Activated T-cell treated with anti-CD3 and anti-CD28 coated beads for 4 hours (primary cell): ENCODE results near the gene FNDC3B.

Experiments used
- DNase-seq: peaks from one replicate; pipeline ENCODE4 v3.0.0-alpha.2; 2020

FNDC3B gene

GRCh38 chr3:172387728-172388127, 348.4 kb downstream of the FNDC3B start:
- no peak for DNase-seq

DNA sequence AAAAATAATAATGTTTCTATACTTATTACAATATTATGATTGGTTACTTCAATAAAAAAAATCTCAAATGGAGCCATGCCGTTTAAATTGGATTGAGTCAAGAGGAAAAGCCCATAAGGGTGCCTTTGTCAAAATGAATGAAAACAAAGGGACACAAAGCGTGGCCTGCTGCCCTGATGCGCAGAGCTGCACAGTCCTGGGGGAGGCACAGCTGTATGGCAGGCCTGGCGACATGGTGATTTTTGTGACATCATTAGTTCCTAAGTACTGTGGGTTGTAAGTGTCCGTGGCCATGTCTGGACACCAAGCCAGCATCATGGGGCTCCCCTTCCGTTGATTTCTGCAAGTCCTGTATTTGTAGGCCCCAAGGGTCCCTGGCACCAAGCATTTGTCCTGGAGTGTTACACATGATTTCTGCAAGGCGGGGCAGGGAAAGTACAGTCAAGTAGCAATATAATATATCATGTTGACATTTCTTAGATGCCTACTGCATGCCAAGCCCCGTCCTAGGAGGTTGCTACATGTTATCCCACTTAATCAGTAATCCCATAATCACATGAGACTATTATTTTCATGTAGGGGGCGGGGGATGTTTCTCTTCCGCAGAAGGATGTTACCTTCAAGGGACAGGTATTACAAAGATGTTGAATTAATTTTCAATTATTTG, 349.2 kb downstream of the FNDC3B start:
- no peak for DNase-seq

DNA sequence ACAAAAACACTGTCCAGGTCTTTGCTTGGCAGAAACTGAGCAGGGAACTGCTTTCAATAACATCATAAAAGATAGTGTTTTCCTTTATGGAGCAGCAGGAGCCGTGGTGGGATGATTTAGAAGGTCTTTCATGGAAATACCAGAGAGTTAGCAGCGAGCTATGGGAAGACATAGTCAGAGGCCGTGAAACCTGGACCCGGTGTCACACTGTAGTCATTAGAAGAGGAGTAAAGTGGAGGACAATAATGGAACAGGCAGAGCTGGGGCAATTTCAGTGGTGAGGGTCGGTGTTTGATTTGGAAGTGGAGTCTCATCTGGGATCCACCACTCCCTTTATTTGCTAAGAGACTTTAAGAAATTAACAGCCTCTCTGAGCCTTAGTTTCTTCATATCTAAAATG, 351.4 kb downstream of the FNDC3B start:
- DNase-seq: no peak

DNA sequence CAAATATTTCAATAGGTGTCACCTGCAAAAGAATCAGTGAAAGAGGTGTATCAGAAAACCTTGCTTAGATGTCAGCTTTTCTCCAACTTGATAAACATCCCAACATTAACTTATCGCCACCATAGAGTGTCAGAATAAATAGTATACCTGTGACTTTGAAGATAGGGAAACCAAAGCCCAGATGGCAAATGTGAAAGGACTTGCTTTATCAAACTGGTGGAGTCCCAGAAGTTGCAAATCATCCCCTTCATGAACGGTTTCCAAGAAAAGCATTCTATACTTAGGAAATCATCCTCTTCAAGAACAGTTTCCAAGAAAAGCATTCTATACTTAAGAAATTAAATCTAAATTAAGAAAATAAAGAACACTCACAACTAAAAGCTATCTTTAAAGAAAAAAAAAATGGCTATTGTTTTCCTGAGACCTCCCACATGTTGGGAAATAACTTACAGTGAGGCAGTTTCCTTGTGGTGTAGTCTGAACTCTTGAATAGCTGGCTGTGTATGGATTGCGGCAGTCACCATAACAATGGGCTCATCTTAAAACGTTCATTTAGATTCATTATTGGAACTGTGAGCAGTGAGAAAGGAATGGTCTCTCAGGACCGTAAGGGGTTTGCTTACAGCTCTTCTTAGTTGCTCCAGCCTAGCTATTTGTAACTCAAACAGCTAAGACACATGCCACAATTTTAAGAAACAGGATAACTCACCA, 352.4 kb downstream of the FNDC3B start:
- DNase-seq: no peak

DNA sequence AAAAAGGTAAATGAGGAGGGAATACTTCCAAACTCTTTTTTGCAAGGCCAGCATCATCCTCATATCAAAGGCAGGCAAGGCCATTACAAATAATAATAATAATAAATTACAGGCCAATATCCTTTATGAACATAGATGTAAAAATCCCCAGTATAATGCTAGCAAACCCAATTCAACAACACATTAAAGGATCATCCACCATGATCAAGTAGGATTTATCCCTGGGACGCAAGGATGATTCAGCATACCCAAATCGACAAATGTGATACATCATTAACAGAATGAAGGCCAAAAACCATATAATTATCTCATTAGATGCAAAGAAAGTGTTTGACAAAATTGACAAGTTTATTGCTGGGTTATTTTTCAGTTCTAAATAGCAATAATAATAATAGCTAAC, 355.3 kb downstream of the FNDC3B start:
- no peak for DNase-seq

GRCh38 chr3:172396400-172396799, 357.0 kb downstream of the FNDC3B start:
- no peak for DNase-seq

- DNase-seq: no peak
These were observed 358.5 kb downstream of the FNDC3B start for GRCh38 chr3:172397716-172398405.

- DNase-seq: no peak
These were observed 359.1 kb downstream of the FNDC3B start for GRCh38 chr3:172398484-172398883.

DNA sequence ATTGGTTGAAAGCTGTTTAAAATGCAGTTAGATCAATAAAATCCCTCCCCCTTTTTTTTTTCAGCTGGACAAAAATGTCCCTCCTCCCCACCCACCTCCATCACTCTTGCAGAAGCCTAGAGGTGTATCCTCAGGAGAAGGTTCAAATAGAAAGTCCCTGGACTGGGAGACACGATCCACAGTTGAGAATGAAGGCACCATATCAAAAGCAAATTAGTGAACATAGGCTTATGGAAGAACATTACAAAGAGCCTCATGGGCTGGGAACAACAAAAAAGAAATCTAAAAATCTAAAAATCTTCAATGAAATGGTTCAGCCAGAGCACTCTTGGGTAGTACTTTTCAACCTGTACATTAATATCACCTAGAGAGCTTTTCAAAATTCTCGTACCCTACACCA, 362.7 kb downstream of the FNDC3B start:
- DNase-seq: no peak

DNA sequence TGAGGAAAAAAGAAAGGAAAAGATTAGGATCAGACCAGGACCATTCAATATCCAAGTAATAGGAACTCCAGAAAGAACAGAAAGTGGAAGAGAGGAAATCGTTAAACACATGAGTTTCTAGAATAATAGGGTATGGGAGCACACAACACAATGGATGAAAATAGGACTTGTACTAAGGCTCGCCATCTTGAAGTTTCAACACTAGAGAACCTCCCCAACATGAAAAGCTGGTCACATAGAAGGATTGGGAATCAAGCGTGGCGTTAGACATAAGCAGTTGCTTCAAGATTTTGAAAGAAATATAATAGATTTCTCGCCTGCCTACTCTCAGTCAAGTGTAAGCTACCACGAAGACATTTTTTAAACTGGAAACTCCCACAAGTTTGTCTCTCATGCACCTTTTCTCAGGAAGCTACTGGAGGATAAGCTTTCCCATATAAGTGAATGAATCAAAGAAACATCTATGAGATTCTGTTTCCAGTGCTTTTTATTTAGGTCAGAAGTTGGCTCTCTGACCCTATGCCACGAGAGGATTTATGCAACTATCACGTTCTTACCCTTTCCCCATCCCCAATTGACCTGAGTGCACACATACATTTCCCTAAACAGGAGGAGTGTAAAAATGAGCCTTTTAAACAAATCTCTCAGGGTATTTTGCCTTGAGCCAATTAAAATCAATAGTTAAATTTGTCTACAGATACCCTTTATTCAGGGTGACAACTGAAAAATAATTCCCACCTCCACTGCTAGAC, 363.7 kb downstream of the FNDC3B start:
- DNase-seq: no peak

DNA sequence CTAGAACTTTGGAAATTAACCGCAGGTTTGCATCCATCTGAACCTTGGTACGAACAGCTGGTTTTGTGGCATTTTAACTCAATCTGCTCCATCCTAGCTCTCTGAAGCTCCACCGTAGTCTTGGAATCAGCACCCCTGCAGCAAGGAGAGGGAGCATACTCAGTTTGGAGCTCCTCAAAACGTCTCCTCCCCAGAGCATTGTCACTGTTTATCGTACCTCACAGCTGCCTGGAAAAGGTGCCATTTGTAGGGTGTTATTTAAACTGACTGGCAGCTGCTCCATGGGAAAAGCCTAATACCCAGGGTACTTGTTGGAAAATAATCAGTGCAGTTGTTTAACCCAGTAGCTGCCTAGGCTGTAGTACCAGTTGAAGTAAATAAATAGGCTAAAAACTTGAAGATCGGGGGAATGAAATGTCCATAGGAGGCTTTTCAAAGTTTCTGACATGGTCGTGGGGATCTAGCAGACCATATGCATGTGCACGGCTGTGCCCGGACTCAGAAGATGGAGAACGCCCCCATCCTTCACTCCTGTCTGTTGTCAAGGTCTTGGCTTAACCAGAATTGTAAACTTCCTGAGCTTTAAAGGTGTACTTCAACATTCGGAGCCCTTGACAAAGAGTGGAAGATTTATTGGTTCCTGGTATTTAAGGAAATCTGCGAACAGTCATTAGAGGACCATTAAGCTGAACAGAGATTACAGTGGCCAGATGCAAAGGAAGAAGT, 365.0 kb downstream of the FNDC3B start:
- no peak for DNase-seq

GRCh38 chr3:172405914-172406313, 366.5 kb downstream of the FNDC3B start:
- DNase-seq: no peak

DNA sequence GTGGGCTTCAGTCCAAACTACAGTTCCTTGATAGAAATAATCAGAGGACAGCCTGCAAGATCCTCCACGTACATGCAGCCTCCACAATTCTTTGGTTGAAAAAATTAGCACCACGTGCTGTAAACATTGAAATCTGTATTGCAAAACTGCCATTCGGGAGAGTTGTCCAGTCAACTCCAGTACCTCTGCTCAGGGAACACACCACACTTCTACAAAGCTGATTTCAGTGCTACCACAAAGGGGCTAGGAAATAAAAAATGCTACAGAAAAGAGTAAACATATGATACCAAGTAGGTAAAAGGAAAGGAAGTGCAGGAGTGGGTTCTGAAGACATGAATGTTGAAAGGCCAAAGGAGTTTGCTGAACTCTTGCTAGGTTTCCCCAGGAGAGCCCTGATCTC, 368.5 kb downstream of the FNDC3B start:
- no peak for DNase-seq

GRCh38 chr3:172410702-172411477, 371.5 kb downstream of the FNDC3B start:
- DNase-seq: no peak

DNA sequence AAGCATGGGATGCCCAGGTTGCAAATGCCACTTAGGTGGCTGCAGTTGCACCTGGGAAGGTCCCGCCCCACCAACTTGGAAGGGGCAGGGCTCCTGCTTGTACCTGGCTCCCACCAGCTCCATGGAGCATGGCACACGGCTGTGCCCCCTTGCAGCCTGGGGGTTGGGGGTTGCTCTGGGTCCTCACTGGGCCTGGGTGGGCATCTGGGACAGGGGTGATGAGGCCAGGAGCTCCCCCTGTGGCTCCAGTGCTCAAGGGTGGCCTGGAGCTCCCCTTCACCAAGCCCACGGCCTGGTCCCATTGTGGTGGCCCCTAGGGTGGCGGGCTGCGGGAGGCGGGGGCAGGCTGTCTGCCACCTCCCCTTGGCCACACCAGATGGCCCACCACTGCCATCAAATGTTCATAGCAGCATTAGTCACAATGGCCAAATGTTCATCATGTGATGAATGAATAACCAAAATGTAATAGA, 372.1 kb downstream of the FNDC3B start:
- DNase-seq: no peak

GRCh38 chr3:172415323-172415722, 375.9 kb downstream of the FNDC3B start:
- no peak for DNase-seq

DNA sequence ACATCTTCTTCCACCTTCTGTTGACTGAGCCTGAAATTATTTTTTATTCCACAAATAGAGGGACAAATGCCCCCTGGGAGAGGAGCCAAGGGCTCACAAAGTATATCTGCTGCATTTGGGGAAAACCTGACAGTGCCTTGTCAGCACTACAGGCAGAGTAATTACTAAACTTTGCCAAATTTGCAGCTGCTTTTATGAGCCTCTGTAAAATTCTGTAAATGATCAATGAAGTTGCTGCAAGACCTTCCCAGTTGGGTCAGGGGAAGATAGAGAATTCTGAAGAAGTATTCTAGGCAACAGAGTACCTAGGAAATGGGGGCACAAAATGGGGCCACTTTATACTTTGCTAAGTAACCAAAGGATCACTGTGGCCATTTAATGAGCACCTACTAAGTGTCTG, 398.3 kb downstream of the FNDC3B start:
- DNase-seq: no peak

DNA sequence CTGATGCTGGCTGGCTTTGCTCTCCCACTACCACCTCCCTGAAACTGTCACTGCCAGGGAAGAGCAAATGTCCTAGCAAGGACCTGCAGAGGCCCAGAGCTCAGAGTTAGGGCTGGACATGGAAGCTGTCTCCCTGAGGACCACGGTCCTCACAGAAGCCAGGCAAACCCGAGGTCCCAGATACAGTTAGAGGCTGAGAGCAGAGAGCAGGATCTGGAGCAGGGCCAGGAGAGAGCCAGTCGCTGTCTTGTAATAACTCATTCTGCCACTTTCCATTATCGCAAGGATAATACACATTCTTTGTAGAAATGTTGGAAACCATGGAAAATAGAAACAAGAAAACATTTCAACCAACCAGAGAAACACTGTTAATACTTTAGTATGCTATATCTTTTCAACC, 398.8 kb downstream of the FNDC3B start:
- DNase-seq: no peak

GRCh38 chr3:172441581-172441980, 402.2 kb downstream of the FNDC3B start:
- no peak for DNase-seq

- no peak for DNase-seq
These were observed 403.2 kb downstream of the FNDC3B start for GRCh38 chr3:172442606-172443005.

- DNase-seq: no peak
These were observed 405.4 kb downstream of the FNDC3B start for GRCh38 chr3:172444821-172445220.

GRCh38 chr3:172446198-172446597, 406.8 kb downstream of the FNDC3B start:
- DNase-seq: no peak
